Adipose tissue (tissue), 3 donors: ENCODE results near the gene TEKT3. TPM values are rescaled to one million over a fixed set of nuclear protein-coding genes. Genes with fewer than 3 reads are reported as not detected.

Experiments
- H3K27ac ChIP-seq: one replicate; pipeline ENCODE4 v1.5.1; 2013; ENCODE audit warnings: low read depth, low read length
- WGBS, 3 donors: extraction: QIAGEN DNeasy Blood & Tissue Kit; methylation state at CpG; one replicate each; pipeline ENCODE4 v1.1.7; 2013; 5-methylcytosine and 5-hydroxymethylcytosine counted together
- polyA plus RNA-seq, 3 donors: library from polyadenylated mRNA; stranded (reverse); fragments of 200-250 nt; gene quantifications; one replicate each; pipeline ENCODE4 v1.2.3, GENCODE V29; 2013
- donor health status: healthy with polysubstance abuse.
- donor health status: Bipolar disorder and iron deficiency.
- donor health status: healthy.

The TEKT3 gene
- polyA plus RNA-seq, 3 donors: 0.24 to 0.71 (median 0.67) TPM

DNA sequence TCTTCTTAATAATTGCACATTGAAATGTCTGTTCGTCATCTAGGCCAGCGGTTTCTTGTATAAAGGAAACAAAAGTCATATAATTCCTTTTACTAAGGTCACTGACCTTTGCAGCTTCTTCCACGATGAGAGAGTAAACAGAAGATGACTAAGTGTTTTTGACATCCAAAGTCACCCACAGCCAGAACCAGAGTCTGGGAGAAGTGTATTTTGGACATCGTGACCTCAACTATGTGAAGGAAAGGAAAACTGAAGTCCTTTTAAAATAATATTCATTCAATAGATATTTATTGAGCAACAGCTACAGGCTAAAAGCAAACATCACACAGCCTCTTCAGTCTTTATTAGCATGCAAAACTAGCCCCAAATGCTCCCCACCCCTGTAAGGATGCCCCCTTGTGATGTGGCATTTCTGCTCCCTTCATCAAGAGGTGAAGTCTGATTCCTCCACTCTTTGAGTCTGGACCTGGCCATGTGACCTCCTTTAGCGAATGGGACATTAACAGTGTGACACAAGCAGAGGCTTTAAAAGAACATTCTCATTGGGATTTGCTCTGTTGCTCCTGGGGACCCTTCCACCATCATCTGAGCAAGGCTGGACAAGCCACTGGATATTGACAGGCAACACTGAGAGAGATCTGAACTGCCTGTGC, 68.1 kb downstream of the TEKT3 start:
- 57 to 80% (median 70%) methylated on average over 5 of the region's 5 CpGs for WGBS, 3 donors
- H3K27ac ChIP-seq: no peak overlapping the region

DNA sequence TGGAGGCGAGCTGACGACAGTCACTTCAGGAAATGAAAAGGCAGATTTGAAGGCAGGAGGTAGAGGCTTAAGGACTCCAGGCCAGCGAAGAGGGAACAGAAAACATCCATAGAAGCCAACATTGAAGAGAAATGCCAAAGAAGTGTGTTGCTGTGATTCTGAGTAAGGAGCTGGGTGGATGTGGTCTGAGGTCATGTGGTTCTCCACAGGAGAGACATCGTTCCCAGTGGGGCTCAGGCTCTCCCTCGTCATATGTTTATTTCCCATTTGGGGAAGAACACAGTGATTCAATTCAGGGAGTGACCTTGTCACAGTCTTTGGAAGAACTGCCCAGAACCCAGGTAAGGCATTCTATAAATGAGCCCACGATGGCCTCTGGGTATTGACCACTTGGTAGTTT, 69.7 kb downstream of the TEKT3 start:
- 85 to 88% (median 85%) methylated on average over 6 of the region's 6 CpGs for WGBS, 3 donors

DNA sequence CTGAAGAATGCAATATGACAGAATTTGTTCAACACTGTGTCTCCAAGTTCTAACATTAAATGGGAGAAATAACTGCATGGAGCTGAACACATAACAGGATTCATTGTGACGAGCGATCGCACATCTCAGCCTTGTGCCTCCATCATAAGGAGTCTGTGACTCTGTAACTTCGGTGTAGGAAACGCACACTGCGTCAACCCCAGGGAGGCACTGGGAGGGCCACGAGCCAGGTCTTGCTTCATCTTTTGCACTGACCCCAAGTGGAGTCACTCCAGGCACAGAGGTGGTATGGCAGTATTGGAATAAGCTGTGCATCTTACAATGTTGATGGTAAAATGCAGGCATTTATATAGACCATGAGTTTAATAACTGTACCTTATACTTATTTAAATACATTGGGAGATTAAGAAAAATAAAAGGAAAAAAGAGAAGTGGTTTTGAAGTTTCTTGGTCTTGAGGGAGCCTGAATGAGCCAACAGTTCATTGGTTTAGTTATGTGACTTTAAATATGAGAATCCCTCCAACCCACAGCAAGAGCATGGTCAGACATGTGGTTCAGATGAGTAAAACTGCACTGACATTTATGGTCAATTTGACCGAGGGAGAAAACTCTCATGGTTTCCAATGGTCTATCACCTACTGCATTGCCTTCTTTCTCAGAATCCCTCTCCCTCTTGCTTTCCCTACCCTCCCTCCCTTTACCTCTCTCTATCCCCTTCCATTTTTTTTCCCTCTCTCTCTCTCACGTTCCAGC, 70.6 kb downstream of the TEKT3 start:
- H3K27ac ChIP-seq: no peak overlapping the region
- 77 to 85% (median 84%) methylated on average over 9 of the region's 9 CpGs for WGBS, 3 donors

More for the DNA sequence above, 69.7 kb downstream of the TEKT3 start:
- no peak overlapping the region for H3K27ac ChIP-seq

DNA sequence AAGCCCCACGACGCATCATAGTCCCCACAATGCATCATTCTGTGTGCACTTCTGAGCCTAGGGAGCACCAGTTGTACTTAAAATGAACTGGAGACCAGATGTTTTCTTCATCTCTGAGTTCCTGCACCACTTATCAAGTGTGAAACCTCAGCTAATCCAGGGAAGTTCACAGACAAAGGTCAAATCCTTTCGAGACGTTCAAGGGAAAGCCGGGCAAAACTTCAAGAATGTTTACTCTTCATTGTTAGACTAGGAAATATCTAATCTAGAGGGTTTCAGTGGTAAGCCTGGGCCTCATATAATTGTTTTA, 71.7 kb downstream of the TEKT3 start:
- WGBS, 3 donors: 47 to 56% (median 55%) methylated on average over 5 of the region's 5 CpGs
- no peak overlapping the region for H3K27ac ChIP-seq

DNA sequence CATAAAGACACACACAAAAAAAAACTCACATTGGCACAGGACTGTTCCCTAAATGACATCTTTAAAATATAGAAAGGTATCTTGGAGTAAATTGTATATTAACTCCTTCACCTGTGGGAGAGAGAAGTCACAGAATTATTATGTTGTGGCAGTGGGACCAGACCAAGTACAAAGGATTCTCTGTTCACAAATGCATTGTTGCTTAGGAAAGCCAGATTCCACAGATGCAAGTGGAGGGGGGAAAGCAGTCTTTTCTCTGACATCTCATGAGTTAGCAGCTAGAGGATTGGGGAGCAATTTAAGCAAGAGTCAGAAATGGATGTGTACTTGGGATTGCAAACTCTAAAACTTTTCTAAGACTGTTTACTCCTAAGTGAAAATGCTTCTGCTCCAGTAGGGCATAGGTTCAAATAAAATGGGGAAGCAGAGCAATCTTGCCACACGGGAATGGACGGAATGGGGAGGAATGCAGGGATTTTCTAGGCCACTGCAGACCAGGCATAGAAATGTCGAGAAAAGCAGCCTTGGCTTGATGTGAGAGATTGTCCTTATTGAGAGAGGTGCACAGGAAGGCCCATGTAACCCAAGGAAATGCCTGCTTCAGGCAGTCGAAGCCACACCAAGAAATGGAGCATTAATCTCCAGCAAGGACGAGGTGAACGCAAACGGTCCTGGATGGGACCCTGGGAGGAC, 72.2 kb downstream of the TEKT3 start:
- no peak overlapping the region for H3K27ac ChIP-seq
- 42 to 62% (median 46%) methylated on average over 7 of the region's 7 CpGs for WGBS, 3 donors

DNA sequence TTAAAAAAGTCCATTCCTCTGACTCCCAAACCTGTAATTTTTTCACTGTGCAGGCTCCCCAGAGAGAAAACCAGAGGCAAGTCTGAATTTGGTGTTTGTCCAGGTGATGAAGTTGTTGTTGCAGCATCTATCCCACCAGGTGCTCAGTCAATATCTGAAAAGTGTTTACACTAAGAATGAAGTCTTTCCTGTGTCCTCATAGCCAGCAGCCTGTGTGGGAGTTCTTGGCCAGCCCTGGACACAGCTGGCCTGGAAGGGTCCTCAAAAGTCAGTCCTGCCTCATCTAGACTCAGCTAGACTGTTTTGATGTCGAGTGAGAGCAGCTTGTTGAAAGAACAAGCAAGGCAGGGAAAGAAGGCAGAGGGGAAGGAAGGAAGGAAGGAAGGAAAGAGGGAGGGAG, 72.9 kb downstream of the TEKT3 start:
- H3K27ac ChIP-seq: no peak overlapping the region
- WGBS, 3 donors: 20 to 45% (median 44%) methylated on average over 1 of the region's 1 CpG

DNA sequence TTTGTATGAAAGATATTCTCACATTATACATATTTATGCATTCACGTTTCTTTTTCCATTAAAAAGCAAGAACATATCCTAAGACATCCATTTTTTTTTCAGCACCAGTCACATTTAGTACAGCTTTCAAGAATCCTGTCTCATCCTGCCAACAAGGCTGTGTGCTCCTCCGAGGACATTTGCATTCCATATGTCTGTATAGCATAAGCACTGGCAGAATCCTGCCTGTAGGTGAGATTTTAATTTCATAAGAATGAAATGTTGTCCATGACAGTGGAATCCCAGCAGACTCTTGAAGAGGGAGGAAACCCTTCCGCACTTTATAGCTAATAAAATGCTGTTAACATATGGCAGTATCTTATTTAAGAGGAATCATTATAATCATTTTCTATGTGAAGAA, 73.4 kb downstream of the TEKT3 start:
- H3K27ac ChIP-seq: no peak overlapping the region
- 68 to 78% (median 75%) methylated on average over 3 of the region's 3 CpGs for WGBS, 3 donors

DNA sequence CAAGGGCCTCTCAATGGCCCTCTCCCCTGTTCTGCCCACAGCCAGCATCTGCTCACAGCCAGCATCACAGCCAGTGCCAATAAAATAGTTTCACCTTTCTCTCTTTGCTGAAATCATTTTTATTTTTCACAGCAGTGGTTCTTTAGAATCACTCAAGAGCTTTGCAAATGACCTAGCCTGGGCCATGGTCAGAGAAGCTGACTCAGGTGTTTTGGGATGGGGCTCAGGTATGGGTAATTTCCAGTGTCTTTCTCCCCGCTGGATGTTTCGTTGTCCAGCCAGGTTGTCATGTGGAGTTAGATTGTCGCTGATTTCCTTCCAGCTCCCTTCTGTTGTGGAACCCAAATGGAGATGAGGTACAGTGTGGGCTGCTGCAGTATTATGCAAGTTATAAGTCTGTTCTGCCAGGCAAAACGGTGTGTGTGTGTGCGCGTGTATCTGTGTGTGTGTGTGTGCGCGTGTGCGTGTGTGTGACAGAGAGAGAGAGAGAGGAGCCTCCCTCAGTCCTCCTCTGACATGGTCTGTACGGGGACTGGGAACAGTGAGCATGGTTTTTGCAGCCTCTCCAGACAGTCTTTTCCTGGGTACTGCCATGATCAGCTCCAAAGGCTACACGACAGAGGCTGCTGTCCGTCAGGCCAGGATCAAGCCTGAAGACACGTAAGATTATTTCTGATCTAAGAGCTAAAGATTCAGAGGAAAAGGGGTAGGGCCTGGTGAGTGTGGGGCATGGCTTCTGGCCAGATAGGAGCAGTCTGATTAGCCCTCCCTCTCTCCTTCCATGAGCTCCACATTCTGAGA, 74.9 kb downstream of the TEKT3 start:
- 81 to 93% (median 81%) methylated on average over 12 to 13 of the region's 13 CpGs for WGBS, 3 donors
- no peak overlapping the region for H3K27ac ChIP-seq

DNA sequence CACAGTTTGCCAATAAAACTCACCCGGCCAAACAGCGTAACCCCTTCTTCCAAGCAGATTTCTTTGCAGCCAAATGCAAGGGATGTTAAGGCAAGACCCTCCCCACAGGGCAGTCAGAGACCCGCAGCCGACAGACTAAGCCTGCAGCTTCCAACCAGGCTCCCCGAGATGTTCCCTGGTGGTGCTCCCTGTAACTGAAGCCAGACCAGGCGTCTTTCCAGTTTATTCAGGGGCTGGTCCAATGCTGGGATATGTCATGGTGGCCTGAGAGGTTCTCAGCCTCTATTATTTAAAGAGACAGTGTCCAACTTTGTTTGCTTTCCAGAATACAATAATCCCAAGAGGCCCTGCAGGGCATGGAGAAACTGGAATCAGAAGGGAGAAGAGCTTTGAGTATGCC, 76.3 kb downstream of the TEKT3 start, which contains the start of gene PMP22:
Gene PMP22 (minus strand): TSS at position 196 of the 400 bp plus-strand sequence. CDS start 4,599 bp downstream, outside the sequence.
- no peak within 1 kb of the TSS for H3K27ac ChIP-seq
- WGBS, 3 donors: 60 to 61% (median 60%) methylated on average over 6 of the region's 6 CpGs

DNA sequence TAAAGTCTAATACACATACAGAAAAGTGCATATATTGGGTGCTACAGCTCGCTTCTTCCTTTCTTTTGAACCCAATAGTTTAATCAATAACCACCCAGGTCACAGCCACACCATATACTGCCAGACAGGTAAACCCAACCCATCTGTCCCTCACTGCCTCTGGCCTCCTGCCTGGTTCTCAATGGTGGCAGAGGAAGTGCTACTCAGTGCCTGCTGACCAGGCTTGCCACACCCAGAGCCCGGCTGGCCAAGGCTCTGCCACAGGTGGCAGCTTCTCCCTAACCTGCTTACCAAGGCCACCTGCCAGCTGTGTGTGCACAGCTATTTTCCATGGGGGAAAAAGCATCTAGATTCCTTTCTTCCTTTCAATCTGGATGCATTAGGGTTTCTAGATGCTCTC, 76.9 kb downstream of the TEKT3 start:
- whole genome bisulfite sequencing, 3 donors: 21 to 68% (median 51%) methylated on average over 2 of the region's 2 CpGs
- no peak overlapping the region for H3K27ac ChIP-seq

DNA sequence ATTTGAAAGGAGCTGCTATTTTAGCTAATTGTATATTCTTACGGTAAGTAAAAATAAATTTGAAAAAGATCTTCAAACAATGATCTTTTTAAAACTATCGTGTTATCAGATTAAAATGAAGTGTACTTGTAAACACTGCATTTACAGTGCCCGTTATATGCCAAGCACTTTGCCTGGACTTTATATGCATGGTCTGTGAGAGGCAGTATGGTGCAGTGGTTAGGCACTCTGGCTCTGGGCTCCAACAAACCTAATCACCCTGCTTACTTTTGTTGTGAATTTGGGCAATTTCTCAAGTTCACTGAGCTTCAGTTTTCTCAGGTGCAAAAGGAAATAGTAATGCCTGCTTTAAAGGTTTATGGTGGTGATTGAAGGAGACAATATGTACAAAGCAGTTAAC, 77.7 kb downstream of the TEKT3 start:
- 39 to 48% (median 44%) methylated on average over 3 of the region's 3 CpGs for WGBS, 3 donors
- no peak overlapping the region for H3K27ac ChIP-seq

DNA sequence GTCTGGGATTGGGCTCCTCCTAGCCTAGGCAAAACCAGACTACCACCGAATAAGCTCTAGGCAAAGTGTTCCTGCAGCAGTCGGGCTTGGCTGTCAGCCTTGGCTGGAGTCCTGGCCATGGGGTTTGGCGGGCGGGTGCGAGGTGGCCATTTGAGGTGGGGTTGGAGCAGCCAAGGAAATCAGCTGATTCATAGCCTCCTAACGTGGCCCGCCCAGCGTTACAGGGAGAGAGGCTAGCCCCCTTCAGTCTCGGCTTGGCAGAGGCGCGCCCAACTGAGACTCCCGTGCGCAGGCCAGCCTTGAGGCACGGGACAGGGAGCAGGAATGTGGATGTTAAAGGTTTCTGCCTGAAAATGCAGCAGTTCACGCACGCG, 78.2 kb downstream of the TEKT3 start:
- peak overlapping the region; percentile 56 for H3K27ac ChIP-seq
- 3 to 8% (median 3%) methylated on average over 17 of the region's 17 CpGs for WGBS, 3 donors

DNA sequence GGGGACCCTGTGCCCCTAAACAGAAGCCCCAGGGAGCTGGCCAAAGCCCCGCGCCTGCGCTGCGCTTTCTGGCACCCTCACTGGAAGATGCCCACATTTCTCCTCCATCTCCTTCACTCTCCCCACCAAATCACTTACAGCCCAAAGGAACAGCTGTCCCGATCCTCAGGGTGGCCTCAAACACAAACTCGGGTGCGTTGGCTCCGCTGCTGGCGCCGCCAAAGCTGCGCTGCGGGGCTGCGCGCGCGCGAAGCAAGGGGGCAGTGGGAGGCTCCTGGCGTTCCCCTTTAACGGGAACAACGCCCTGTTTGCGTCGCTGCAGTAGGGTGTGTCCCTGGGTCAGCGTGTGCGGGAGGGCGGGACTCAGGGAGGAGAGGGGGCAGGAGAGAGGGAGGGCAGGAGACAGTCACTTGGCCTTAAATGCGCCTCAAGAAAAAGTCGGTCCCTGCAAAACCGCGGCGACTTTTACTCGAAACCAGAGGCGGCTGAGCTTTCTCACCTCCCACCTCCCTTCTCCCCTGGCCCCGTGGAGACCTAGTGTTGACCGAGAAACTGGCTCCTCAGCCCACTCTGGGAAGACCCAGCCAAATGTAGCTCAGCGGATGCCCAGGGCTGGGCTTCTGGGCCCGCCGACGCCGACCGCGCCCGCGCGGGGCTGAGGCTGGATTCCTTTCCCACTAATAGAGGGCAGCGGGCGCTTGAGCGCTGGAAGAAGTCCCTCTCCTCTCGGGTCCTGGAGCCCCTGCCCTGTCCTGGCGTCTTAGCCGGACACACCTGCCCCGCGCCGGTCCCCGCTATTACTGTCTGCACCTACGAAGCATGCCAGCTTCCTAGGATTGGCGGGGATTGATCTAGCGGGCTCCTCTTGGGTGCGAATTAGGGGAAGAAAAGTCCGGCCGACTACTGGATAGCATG, 78.8 kb downstream of the TEKT3 start:
- 2 to 3% (median 2%) methylated on average over 54 to 60 of the region's 60 CpGs for WGBS, 3 donors
- H3K27ac ChIP-seq: peak overlapping the region; percentile 92

DNA sequence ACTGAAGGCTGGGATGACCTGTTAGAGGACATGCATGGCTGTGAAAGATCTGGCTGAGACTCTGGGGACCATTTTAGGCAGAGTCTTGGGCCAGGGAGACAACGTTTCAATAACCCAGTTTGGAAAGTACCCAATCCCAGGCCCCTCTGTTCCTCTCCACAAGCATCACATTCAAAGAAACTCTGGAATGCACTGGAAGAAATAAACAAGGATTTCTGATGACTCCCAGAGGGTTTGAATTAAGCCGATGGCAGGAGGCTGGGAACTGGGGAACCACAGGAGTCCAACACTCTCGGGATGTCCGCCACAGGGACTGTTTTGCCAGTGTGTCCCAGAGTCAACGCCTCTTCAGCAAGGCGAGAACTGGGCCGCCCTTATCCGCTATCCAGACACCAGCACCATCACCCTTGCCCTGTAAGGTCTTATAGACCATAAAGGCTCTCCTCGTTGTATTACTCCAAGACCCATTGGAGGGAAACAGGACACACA, 79.6 kb downstream of the TEKT3 start:
- WGBS, 3 donors: 6 to 17% (median 8%) methylated on average over 9 of the region's 9 CpGs
- peak overlapping the region; percentile 92 for H3K27ac ChIP-seq

DNA sequence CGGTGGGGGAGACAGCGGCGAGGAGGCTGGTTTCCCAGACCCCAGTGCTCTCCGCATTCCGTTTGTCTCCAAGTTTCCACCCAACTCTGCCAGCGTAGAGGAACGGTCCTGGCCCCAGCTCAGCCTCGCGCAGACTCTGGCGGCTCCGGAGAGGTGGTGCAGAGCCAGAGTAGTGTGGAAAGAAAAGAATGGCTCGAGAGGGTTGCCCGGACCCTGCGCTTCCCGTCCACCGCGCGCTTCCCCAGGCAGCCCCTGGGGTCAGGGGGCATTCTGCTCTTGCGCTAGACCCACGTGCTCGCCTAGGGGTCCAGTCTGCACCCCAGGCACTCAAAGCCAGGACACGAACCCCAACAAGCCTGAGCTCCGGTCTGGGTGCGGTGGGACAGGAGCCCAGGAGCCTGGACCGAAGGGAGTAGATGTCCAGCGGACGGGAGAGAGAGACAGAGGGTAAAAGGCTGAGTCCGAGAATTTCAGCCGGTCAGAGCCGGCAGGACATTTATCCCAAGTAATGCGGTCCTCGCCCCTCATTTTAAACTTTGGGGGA, 80.1 kb downstream of the TEKT3 start:
- peak overlapping the region; percentile 92 for H3K27ac ChIP-seq
- WGBS, 3 donors: 3 to 6% (median 5%) methylated on average over 31 to 32 of the region's 32 CpGs

DNA sequence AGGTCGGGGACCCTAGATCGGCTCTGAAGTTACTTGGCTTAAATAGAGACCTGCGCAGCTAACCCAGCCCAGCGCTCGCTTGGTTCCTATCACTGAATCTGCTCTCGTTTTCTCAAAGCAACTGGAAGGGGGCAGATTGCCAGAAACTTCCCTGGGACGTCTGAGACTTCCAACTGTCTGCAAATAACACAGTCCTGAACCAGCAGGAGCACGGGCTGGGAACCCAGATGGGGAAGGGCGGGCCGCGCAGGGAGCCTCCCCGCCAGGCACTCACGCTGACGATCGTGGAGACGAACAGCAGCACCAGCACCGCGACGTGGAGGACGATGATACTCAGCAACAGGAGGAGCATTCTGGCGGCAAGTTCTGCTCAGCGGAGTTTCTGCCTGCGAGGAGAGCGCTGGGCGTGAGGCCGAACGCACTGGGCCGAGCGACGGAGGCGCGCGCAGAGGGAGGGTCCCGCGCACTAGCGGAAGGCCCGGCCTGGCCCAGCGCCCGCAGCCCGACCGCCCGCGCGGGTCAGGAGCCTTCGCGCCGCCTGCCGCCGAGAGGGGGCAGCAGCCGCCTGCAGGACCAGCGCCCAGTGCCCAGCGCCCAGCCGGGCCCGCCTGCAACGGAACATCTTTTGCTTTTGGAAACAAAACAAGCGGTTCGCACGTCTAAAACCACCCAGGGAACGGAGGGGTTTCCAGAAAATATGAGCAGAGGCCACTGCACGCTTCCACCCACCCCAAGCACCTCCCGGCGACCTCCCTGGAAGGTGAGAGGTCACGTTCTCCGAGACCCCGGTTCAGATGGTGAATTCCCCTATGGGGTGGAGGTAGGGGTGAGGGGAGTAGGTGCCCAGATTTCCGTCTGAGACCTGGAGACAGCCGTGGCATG, 80.8 kb downstream of the TEKT3 start:
- H3K27ac ChIP-seq: peak overlapping the region; percentile 66
- WGBS, 3 donors: 1% methylated on average over 67 of the region's 67 CpGs
